Measurements from ENCODE around the gene BMERB1.
A peak's percentile ranks its signal among the peaks of the same experiment; 100 is the strongest.
"Not testable (repeated sequence)": the region's sequence is repeated elsewhere in the genome, so short reads cannot be mapped to it uniquely, and the experiment has no call there.

Gene BMERB1

GRCh38 chr16:15564604-15565339, 130.4 kb downstream of the BMERB1 start:
- DNase-seq = no peak

GRCh38 chr16:15566095-15566494, 131.7 kb downstream of the BMERB1 start:
- no peak for DNase-seq

GRCh38 chr16:15567823-15568222, 133.4 kb downstream of the BMERB1 start:
- no peak for DNase-seq

- not testable (repeated sequence) for DNase-seq
Observed at GRCh38 chr16:15570666-15571065, 136.3 kb downstream of the BMERB1 start.

GRCh38 chr16:15571557-15571956, 137.2 kb downstream of the BMERB1 start:
- DNase-seq = no peak

- peak; percentile 88 for DNase-seq
Observed at GRCh38 chr16:15572329-15573001, 138.1 kb downstream of the BMERB1 start.

GRCh38 chr16:15573274-15573895, 139.0 kb downstream of the BMERB1 start:
- no peak for DNase-seq

- not testable (repeated sequence) for DNase-seq
Observed at GRCh38 chr16:15573896-15574613, 139.7 kb downstream of the BMERB1 start.

- no peak for DNase-seq
Observed at GRCh38 chr16:15574614-15574948, 140.2 kb downstream of the BMERB1 start.

- no peak for DNase-seq
Observed at GRCh38 chr16:15575293-15576049, 141.1 kb downstream of the BMERB1 start.

GRCh38 chr16:15576960-15577958, 142.9 kb downstream of the BMERB1 start:
- DNase-seq = no peak

GRCh38 chr16:15578824-15579223, 144.4 kb downstream of the BMERB1 start:
- DNase-seq = no peak

- no peak for DNase-seq
Observed at GRCh38 chr16:15581127-15581815, 146.9 kb downstream of the BMERB1 start.

- no peak for DNase-seq
Observed at GRCh38 chr16:15583526-15583925, 149.1 kb downstream of the BMERB1 start.

GRCh38 chr16:15585956-15586355, 151.6 kb downstream of the BMERB1 start:
- DNase-seq = no peak

GRCh38 chr16:15586716-15587115, 152.3 kb downstream of the BMERB1 start:
- no peak for DNase-seq

- DNase-seq = no peak
Observed at GRCh38 chr16:15587152-15587825, 152.9 kb downstream of the BMERB1 start.

GRCh38 chr16:15592324-15592723, 157.9 kb downstream of the BMERB1 start:
- DNase-seq = no peak

- no peak for DNase-seq
Observed at GRCh38 chr16:15593235-15593634, 158.8 kb downstream of the BMERB1 start.
